Kasumi-1 (cell line): ENCODE measurements around the gene SH3GL3.

ENCODE experiments used
- DNase-seq, 2 experiments: peaks; one replicate each; lab custom pipeline; 2025; lab: John Stamatoyannopoulos, UW

The SH3GL3 gene

DNA sequence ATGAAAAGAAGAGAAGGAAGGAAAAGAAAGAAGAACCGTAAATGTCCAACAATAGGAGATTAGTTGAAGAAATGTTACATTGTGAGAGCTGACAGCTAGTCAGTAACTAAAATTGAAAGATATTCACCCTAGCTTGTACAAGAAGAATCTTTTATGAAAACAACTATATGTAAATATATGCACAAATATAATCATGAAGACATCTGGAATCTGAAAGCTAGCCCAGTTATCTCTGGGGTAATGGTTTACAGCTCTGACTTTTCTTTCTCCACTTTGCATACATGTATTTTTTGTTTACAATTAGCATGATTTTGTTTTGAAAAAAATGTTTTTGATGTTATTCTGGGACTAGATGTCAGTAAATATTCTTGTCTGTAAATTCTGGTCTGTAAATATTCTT, 169.7 kb downstream of the SH3GL3 start:
- DNase-seq = no peak

DNA sequence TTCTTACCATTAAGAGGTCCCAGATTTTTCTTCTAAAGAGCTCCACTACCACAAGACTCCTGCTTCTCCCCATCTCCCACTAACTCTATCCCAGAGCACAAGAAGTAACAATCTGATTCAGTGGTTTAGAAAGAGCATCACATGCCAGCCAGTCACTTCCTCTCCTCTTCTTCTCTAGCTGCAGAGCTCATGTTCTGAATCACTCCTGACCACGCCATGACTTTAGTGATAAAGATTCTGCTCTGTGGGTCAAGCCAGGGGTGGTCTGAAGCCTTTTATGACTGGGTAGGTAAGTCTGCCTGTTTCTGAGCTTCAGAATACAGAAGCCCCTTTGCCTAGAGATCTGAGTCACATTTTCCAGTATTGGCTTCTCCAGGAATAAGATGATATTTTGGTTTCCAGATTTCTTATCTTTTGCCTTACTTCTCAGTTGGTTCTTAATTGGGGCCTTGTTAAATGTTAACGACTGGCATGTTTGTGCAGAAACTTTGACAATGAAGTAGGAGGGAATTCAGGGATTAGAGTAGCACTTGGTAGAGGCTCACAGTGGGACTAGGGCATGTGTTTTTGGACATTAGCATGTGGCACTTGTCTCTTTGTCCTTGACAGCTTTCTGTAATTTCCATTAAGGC, 179.1 kb downstream of the SH3GL3 start:
- DNase-seq = no peak

GRCh38 chr15:83631534-83631933, 184.4 kb downstream of the SH3GL3 start:
- no peak for DNase-seq

GRCh38 chr15:83643201-83643600, 196.1 kb downstream of the SH3GL3 start:
- no peak for DNase-seq

GRCh38 chr15:83644439-83644838, 197.3 kb downstream of the SH3GL3 start:
- DNase-seq = no peak

DNA sequence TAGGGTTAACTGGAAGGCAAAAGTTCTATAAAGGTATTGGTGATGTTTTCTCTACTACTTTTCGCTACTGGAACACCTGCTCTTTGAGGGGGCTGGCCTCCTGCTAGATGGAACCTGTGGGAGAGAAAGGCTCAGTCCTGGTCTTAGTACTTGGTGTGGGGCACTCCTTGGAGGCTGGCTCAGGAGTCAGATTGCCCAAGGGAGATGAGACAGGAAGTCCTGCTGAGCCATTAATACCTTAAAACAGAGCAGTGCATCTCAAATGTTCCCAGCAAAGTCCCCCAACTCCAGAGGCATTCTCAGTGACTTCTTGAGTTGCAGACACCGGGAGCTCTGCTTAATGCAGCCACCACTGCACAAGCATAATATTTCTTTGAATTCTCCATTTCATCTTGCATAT, 203.7 kb downstream of the SH3GL3 start:
- DNase-seq = no peak

- DNase-seq = no peak
These were observed 204.4 kb downstream of the SH3GL3 start for GRCh38 chr15:83651541-83651940.

- no peak for DNase-seq
These were observed 205.6 kb downstream of the SH3GL3 start for GRCh38 chr15:83652626-83653204.

DNA sequence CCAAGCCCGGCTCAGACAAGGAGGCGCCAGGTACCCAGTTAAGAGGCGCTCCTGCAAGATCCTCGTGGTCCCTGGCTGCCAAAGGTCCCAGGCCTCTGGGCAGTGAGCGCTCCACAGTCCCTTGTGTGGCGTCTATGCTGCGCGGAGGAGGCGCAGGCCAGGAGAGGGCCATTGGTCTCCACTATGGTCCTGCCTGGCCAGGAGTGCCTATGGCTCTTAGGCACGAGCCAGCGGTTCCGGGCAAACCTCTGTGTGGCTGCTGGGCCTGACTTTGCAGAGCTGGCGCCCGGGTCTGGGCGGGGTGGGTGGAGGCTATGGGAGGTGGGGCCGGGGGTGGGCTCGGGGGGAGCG, 206.1 kb downstream of the SH3GL3 start:
- no peak for DNase-seq

DNA sequence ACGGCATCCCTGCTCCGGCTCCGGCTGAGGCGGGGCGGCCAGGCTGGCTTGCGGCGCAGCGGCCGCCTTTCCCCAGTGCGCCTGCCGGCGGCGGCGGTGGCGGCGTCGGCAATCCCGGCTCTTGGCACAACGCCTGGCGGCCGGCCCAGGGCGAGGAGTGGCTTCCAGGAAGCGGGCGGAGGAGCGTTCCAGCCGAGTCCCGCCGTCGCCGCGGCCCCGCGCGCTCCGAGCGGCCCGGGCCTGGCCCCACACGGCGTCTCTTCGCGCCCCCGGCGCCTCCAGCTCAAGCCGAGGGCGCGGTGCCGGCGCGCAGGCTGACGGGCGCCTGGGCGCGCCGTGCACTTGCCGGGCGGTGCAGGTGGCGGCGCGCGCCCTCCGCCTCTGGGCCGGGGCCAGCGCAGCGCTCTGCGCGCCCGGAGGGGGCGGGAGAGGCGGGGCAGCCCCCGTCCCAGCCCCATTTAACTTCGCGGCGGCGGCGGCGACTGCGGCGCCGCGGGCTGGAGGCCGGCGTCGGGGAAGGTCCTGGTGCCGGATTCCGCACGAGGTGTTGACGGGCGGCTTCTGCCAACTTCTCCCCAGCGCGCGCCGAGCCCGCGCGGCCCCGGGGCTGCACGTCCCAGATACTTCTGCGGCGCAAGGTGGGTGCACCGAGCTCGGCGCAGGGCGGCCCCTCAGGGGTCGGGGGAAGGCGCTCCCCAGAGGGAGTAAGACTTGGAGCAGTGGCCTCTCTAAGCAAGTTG, 206.7 kb downstream of the SH3GL3 start, which contains the start of gene ADAMTSL3:
Gene ADAMTSL3 (plus strand): TSS at position 485 of the 740 bp plus-strand sequence. CDS start 1,639 bp downstream, outside the sequence.
- no peak for DNase-seq

- no peak for DNase-seq
These were observed 207.5 kb downstream of the SH3GL3 start for GRCh38 chr15:83654379-83655236.

GRCh38 chr15:83655237-83655616, 208.1 kb downstream of the SH3GL3 start:
- DNase-seq = no peak

DNA sequence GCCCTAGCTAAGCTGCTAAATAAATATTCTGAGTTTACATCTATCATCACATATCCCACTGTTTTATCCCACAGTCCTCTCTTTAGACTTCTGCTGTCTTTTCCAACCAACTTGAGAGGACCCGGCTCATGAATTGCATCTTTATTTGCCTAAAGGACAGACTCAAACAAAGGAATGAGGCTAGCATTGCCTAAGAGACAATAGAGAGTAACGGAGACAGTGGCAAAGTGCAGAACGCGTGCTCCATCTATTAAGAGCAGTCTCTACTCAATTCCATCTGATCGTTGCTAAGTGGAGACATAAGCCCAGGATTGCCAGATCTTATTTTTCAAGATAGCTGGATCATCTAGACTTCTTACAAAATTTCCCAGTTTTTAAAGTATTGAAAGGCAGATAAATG, 209.1 kb downstream of the SH3GL3 start:
- DNase-seq = no peak

GRCh38 chr15:83656943-83657528, 209.9 kb downstream of the SH3GL3 start:
- no peak for DNase-seq

- DNase-seq = no peak
These were observed 210.4 kb downstream of the SH3GL3 start for GRCh38 chr15:83657549-83657948.

DNA sequence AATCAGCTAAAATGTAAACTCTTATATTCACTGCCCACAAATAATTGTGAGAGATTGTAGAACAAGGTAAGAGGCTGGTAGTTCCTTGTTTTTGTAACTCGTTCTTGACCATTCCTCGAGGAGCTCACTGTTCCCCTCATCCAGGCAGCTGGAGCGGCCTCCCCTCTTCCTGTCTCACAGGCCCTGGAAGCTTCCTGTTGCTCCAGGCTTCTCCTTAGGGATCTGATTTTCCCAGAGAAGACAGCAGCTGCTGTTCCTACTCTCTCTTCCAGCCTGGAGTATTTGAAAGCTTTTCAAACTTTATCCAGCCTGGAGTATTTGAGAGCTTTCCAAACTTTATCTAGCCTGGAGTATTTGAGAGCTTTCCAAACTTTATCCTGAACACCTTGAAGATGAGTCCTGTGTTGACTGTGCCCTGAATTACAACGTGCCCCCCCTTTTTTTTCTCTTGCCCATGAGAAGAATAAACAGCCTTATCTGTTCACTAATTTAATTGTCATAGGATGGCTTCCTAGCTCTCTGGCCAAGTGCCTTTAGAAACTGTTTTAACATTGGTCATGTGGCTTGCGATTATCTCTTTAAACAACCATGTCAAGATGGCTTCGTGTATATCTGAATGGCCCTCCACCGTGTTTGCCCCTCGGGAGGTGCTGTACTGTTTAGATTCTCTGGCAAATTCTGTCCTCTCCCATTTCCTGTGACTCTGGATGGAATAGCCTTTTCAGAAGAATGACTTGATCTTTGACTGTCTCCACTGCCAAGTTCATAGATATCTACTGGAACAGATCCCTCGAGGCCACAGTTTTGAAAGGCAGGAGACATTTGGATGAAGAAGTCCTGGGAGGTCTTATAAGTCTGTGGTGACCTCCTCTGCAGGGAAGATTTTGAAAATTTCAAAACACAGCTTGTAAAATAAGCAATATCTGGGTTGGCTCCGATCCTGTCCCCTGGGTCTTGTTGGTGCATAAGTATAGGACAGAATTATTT, 211.6 kb downstream of the SH3GL3 start:
- DNase-seq = no peak

- no peak for DNase-seq
These were observed 212.3 kb downstream of the SH3GL3 start for GRCh38 chr15:83659417-83659812.

- no peak for DNase-seq
These were observed 218.3 kb downstream of the SH3GL3 start for GRCh38 chr15:83665480-83665879.
